ENCODE data around the gene PLA2G15. TPM values are rescaled to one million over a fixed set of nuclear protein-coding genes. Genes with fewer than 3 reads are reported as not detected.
"Not testable (repeated sequence)": the region's sequence is repeated elsewhere in the genome, so short reads cannot be mapped to it uniquely, and the experiment has no call there.

PLA2G15 gene
- total RNA-seq, 2 experiments from 2014 or later, result 8.4 to 10.1 TPM

- H3K9me3 Mint-ChIP-seq, result no peaks in the 10 kb centered on the region
- H3K36me3 Mint-ChIP-seq (ENCODE audit: low read depth), result peaks cover 72% of the 10 kb centered on the region
- peak; percentile 67 for DNase-seq
- peak overlapping the region; percentile 83 for H3K27ac Mint-ChIP-seq
- POLR2A ChIA-PET, result interaction anchor here (0.7 kb wide), 1 partner anchor 25 kb away, joined by 3 read pairs; the partner anchor contains the start of genes PRMT7 and SLC7A6OS
- H3K4me1 Mint-ChIP-seq, result peaks cover 98% of the 10 kb centered on the region
- CTCF ChIA-PET, result interaction anchor here (0.6 to 8.9 kb wide), 7 partner anchors 9 to 25 kb away, joined by 3 to 54 read pairs (median 8); partner anchors contain the start of genes PRMT7, SLC7A6 and SLC7A6OS
- H3K4me3 Mint-ChIP-seq, result peak overlapping the region; percentile 72
- H3K27me3 Mint-ChIP-seq, result no peaks in the 10 kb centered on the region
Observed at GRCh38 chr16:68286153-68287074, 41.2 kb downstream of the PLA2G15 start.

DNA sequence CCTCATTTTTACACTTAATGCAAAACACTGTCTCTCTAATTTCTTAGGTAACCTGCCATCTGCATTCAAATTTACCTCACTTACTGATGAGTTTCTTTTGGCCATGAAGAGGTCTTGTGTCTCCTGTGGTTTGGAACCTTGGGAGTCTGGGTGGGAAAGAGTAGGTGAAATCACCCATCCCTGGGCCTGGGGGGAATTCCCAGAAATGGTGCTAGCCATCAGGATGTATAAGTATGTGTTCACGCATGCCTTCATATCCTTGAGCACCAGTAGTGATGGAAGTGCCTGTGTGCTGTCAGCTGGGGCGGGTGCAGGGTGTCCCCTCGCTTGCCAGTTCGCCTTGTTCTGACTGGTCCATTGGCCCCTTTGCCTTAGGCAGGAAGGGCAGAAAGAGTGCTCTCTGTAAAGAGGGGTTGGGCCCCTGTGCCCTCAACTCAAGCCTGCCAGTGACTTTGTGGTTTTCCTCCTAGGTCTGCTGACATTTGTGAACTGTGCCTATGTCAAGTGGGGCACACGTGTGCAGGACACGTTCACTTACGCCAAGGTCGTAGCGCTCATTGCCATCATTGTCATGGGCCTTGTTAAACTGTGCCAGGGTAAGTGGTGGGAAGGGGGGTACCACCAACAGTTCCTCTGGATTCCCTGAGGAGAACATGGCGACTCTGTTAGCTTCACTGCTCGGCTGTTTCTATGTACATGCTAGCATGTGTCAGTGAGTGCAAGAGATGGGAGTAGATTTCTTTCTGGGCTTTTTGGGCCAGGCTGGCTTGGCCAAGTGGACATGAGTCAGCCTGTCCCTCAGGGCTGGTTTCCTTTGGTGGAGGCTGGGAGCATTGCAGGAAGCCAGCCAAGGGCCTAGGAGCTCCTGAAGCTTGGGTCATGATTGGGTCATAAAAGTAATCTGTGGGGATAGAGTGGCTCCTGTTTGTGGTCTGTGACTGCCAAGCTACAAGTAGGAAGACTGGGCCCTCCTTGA lies 42.4 kb downstream of the PLA2G15 start:
- Mint-ChIP-seq H3K4me1 (peaks cover 97% of the 10 kb centered on the region), H3K9me3 (no peaks in the 10 kb centered on the region), H3K27me3 (no peaks in the 10 kb centered on the region), H3K27ac (peak overlapping the region; percentile 83), H3K36me3 (ENCODE audit: low read depth) (peaks cover 70% of the 10 kb centered on the region), H3K4me3 (peak overlapping the region; percentile 72)
- POLR2A ChIA-PET, result no interaction called here
- CTCF ChIA-PET, result interaction anchor here (1.1 to 8.9 kb wide), 8 partner anchors 9 to 196 kb away, joined by 3 to 54 read pairs (median 6); partner anchors contain the start of genes PRMT7, SLC7A6 and SLC7A6OS
- DNase-seq, result peak; percentile 65

- Mint-ChIP-seq H3K4me3 (peak overlapping the region; percentile 72), H3K9me3 (no peaks in the 10 kb centered on the region)
- POLR2A ChIA-PET, result no interaction called here
Observed at GRCh38 chr16:68288252-68288650, 43.1 kb downstream of the PLA2G15 start.

GRCh38 chr16:68288796-68289195 lies 43.6 kb downstream of the PLA2G15 start:
- CTCF ChIA-PET, result interaction anchor here (1.2 to 8.9 kb wide), 10 partner anchors 10 to 198 kb away, joined by 3 to 54 read pairs (median 7); partner anchors contain the start of genes PRMT7, SLC7A6 and SLC7A6OS
- POLR2A ChIA-PET, result interaction anchor here (0.7 kb wide), 1 partner anchor 14 kb away, joined by 3 read pairs; no protein-coding TSS in a partner anchor
- Mint-ChIP-seq H3K36me3 (ENCODE audit: low read depth) (peaks cover 67% of the 10 kb centered on the region), H3K27ac (peak overlapping the region; percentile 83), H3K4me1 (peaks cover 93% of the 10 kb centered on the region)
- not testable (repeated sequence) for H3K9me3 Mint-ChIP-seq, DNase-seq, H3K27me3 Mint-ChIP-seq, H3K4me3 Mint-ChIP-seq

More at GRCh38 chr16:68288252-68288650, 43.1 kb downstream of the PLA2G15 start:
- peaks cover 94% of the 10 kb centered on the region for H3K4me1 Mint-ChIP-seq
- H3K27ac Mint-ChIP-seq, result peak overlapping the region; percentile 83
- H3K27me3 Mint-ChIP-seq, result no peaks in the 10 kb centered on the region
- peaks cover 68% of the 10 kb centered on the region for H3K36me3 Mint-ChIP-seq (ENCODE audit: low read depth)
- DNase-seq, result no peak
- CTCF ChIA-PET, result interaction anchor here (1.1 to 8.9 kb wide), 9 partner anchors 10 to 197 kb away, joined by 3 to 54 read pairs (median 6); partner anchors contain the start of genes PRMT7, SLC7A6 and SLC7A6OS

DNA sequence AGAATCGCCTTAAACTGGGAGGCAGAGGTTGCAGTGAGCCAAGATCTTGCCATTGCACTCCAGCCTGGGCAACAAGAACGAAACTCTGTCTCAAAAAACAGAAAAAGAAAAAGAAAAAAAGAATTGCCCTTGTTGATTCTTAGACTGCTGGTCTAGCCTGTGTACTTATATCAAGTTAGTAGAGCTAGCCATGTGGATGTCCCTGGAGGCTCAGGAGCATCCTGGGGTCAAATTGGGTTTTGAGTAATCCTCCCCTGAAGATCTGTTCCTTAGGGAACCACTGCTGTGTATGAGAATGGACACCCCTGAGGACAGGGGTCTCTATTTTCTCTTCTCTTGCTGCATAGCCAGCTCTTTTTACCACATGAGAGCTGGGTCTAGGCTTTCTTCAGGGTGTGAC lies 44.0 kb downstream of the PLA2G15 start:
- peak overlapping the region; percentile 0 for H3K4me3 Mint-ChIP-seq
- H3K9me3 Mint-ChIP-seq, result no peaks in the 10 kb centered on the region
- H3K36me3 Mint-ChIP-seq (ENCODE audit: low read depth), result peaks cover 68% of the 10 kb centered on the region
- POLR2A ChIA-PET, result interaction anchor here (0.7 to 0.8 kb wide), 2 partner anchors 13 to 14 kb away, joined by 3 read pairs; no protein-coding TSS in a partner anchor
- DNase-seq, result no peak
- peak overlapping the region; percentile 83 for H3K27ac Mint-ChIP-seq
- no peaks in the 10 kb centered on the region for H3K27me3 Mint-ChIP-seq
- CTCF ChIA-PET, result interaction anchor here (0.9 to 8.9 kb wide), 8 partner anchors 9 to 39 kb away, joined by 3 to 54 read pairs (median 8); partner anchors contain the start of gene SLC7A6
- peaks cover 90% of the 10 kb centered on the region for H3K4me1 Mint-ChIP-seq

DNA sequence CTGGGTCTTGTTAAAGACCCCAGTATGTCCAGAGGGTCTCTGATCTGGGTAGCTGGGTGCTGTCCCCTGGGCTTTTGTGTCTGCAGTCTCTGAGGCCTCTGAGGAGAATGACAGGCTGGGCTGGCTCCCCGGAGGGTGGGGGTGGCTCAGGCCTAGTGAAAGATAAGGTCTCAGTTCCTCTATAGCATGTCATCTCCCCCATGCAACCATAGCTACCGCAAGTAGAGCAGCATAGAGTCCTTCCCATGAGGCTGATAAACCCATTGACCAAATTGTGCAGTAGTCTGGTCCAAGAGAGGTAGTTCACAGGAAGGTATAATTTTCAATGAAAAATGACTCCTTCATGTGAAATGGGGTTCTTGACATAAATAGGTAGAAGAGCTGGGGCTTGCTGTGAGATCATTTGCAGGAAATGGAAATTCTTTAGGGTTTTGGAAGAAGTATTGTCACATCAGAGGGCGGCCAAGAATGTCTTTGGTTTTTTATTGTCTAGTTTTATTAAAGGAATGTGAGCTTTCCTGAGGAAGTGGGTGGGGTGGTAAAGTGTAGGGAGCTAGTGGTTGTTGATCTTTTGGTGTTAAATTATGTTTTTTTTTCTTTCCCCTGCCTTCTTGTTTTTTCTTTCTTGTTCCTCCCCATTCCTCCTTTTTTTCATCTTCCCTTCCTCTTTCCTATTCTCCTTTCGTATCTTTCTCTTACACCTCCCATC lies 44.6 kb downstream of the PLA2G15 start:
- peak overlapping the region; percentile 0 for H3K4me3 Mint-ChIP-seq
- peaks cover 87% of the 10 kb centered on the region for H3K4me1 Mint-ChIP-seq
- no peaks in the 10 kb centered on the region for H3K9me3 Mint-ChIP-seq
- peak overlapping the region; percentile 83 for H3K27ac Mint-ChIP-seq
- H3K36me3 Mint-ChIP-seq (ENCODE audit: low read depth), result peaks cover 70% of the 10 kb centered on the region
- no peaks in the 10 kb centered on the region for H3K27me3 Mint-ChIP-seq
- POLR2A ChIA-PET, result interaction anchor here (0.6 to 0.8 kb wide), 3 partner anchors 14 to 385 kb away, joined by 3 read pairs; no protein-coding TSS in a partner anchor
- DNase-seq, result peak; percentile 56
- CTCF ChIA-PET, result interaction anchor here (0.9 to 8.9 kb wide), 9 partner anchors 9 to 39 kb away, joined by 3 to 54 read pairs (median 7); partner anchors contain the start of gene SLC7A6

DNA sequence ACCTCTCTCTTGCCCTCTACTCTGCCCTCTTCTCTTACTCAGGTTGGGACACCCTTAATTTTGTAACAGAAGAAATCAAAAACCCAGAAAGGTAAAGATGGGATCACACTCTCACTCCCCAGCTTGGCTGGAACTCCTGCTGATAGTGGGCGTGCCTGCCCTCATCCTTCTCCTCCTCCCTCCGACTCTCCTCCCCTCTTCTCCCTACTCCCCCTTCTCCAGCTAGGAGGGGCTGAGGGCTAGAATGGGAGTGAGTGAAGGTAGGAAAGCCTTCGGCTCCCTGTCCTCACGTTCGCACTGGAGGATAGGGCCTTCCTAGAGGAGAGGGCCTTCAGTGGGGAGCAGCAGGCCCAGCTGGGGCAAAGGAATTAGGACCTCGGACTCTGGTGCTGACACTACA lies 45.3 kb downstream of the PLA2G15 start:
- Mint-ChIP-seq H3K4me1 (peaks cover 80% of the 10 kb centered on the region), H3K9me3 (no peaks in the 10 kb centered on the region), H3K27ac (peak overlapping the region; percentile 83), H3K27me3 (no peaks in the 10 kb centered on the region), H3K36me3 (ENCODE audit: low read depth) (peaks cover 71% of the 10 kb centered on the region), H3K4me3 (no peak overlapping the region)
- no peak for DNase-seq
- ChIA-PET CTCF (interaction anchor here (0.9 to 8.9 kb wide), 9 partner anchors 10 to 38 kb away, joined by 3 to 54 read pairs (median 7); partner anchors contain the start of gene SLC7A6), POLR2A (interaction anchor here (0.6 kb wide), 1 partner anchor 386 kb away, joined by 3 read pairs; no protein-coding TSS in a partner anchor)

- CTCF ChIA-PET, result interaction anchor here (0.9 to 8.9 kb wide), 9 partner anchors 8 to 37 kb away, joined by 3 to 54 read pairs (median 4); partner anchors contain the start of gene SLC7A6
- H3K27ac Mint-ChIP-seq, result peak overlapping the region; percentile 86
- no peaks in the 10 kb centered on the region for H3K9me3 Mint-ChIP-seq
- DNase-seq, result no peak
- POLR2A ChIA-PET, result no interaction called here
- peaks cover 73% of the 10 kb centered on the region for H3K4me1 Mint-ChIP-seq
- H3K27me3 Mint-ChIP-seq, result no peaks in the 10 kb centered on the region
- peaks cover 74% of the 10 kb centered on the region for H3K36me3 Mint-ChIP-seq (ENCODE audit: low read depth)
- peak overlapping the region; percentile 11 for H3K4me3 Mint-ChIP-seq
Observed at GRCh38 chr16:68291227-68291626, 46.1 kb downstream of the PLA2G15 start.

DNA sequence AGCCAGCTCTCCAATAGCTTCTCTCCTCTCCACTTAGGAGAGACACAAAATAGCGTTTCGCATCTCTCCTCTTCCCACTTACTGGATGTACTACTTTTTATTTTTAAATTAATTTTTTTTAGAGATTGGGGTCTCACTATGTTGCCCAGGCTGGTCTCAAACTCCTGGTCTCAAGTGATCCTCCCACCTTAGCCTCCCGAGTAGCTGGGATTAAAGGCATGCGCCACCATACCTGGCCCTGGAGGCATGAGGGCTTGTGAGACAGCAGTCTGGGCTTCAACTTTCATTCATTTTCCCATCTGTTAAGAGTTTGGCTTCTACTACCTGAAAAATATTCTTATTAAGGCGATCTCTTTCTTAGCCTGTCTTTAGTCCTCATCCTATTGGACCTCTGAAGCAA lies 47.3 kb downstream of the PLA2G15 start:
- Mint-ChIP-seq H3K4me1 (peaks cover 64% of the 10 kb centered on the region), H3K27ac (peak overlapping the region; percentile 86), H3K9me3 (no peaks in the 10 kb centered on the region), H3K36me3 (ENCODE audit: low read depth) (peaks cover 73% of the 10 kb centered on the region), H3K4me3 (no peak overlapping the region), H3K27me3 (no peaks in the 10 kb centered on the region)
- DNase-seq, result no peak
- CTCF ChIA-PET, result interaction anchor here (0.8 to 5.5 kb wide), 4 partner anchors 9 to 34 kb away, joined by 3 to 46 read pairs (median 6); no protein-coding TSS in a partner anchor
- POLR2A ChIA-PET, result no interaction called here

GRCh38 chr16:68296291-68296690 lies 51.1 kb downstream of the PLA2G15 start:
- Mint-ChIP-seq H3K4me1 (peaks cover 31% of the 10 kb centered on the region), H3K9me3 (no peaks in the 10 kb centered on the region), H3K27me3 (no peaks in the 10 kb centered on the region), H3K4me3 (no peak overlapping the region), H3K36me3 (ENCODE audit: low read depth) (peaks cover 75% of the 10 kb centered on the region), H3K27ac (no peak overlapping the region)
- CTCF ChIA-PET, result interaction anchor here (0.6 to 3.8 kb wide), 7 partner anchors 11 to 33 kb away, joined by 3 to 15 read pairs (median 3); partner anchors contain the start of gene SLC7A6
- POLR2A ChIA-PET, result no interaction called here
- no peak for DNase-seq

GRCh38 chr16:68296693-68297092 lies 51.5 kb downstream of the PLA2G15 start:
- Mint-ChIP-seq H3K36me3 (ENCODE audit: low read depth) (peaks cover 74% of the 10 kb centered on the region), H3K4me3 (no peak overlapping the region), H3K27me3 (no peaks in the 10 kb centered on the region), H3K9me3 (no peaks in the 10 kb centered on the region), H3K27ac (no peak overlapping the region), H3K4me1 (peaks cover 29% of the 10 kb centered on the region)
- ChIA-PET CTCF (interaction anchor here (0.6 to 3.8 kb wide), 8 partner anchors 11 to 33 kb away, joined by 3 to 15 read pairs (median 3); partner anchors contain the start of gene SLC7A6), POLR2A (no interaction called here)
- DNase-seq, result no peak
